GM19467 (cell line): ENCODE results near the gene FABP7.
"Not testable (repeated sequence)": the region's sequence is repeated elsewhere in the genome, so short reads cannot be mapped to it uniquely, and the experiment has no call there.

Experiments used
- ATAC-seq: cut with Tn5 transposase; IDR thresholded peaks from one replicate; pipeline ENCODE4 v1.9.1; 2021; ENCODE audit warnings: mild to moderate bottlenecking, moderate library complexity; ENCODE audit not compliant: unreplicated experiment

FABP7 gene

DNA sequence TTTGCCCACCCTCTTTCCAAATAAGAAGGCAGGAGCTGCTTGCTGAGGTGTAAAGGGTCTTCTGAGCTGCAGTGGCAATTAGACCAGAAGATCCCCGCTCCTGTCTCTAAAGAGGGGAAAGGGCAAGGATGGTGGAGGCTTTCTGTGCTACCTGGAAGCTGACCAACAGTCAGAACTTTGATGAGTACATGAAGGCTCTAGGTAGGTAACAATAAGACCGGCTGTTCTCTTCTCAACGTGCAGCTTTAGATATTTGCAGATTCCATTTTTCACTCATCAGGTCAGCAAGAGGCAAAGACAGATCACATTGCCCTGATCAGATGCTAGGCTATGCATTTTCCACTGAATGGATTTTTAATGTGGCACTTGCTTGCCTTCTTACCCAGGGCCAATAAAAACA is at the start of gene FABP7:
Gene FABP7 (plus strand): TSS at position 50 of the 400 bp plus-strand sequence. CDS start 79 bp downstream, at position 129.
- no peak for ATAC-seq

DNA sequence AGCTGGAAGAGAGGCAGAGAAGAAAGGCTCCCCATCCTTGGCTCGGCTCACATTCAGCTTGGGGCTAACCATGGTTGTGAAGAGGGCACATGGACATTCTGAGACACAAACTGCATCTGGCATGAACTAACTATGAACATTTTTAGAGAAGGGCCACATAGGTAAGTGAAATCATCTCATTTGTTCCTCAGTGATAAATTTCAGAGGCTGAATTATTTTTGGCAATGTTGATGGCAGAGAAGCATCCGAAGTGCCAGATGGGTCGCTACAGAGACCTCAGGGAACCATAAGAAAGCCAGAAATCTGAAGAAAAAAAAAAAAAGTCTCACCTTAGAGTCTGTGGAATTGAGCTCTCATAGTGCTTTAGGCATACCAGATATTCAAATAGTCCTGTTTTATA is 49.2 kb upstream of the FABP7 start:
- no peak for ATAC-seq

DNA sequence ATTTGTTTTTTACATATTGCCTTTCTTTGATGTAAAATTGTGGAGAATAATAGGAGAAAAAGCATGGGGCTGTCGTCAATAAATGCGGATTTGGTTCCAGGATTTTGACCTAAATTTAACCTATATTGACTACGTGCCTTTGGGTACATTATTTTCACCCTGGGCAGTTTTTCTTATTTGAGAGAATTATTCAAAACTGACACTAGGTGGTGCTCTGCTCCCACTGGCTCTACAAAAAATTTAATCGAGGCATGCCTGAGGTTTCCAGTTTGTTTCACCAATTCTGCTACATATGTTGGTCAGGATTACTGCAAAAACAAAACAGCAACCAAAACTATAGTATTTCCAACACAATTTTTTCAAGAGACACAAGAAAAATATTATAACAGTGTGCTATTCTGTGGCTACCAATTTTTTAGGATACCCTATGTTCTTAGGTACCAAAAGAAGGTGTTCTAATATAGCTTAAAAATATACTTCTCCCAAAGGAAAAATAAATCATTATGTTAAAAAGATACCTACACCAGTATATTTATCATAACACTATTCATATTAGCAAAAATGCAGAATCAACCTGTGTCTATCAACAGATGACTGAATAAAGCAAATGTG is 48.6 kb upstream of the FABP7 start:
- ATAC-seq, result peak; percentile 43

DNA sequence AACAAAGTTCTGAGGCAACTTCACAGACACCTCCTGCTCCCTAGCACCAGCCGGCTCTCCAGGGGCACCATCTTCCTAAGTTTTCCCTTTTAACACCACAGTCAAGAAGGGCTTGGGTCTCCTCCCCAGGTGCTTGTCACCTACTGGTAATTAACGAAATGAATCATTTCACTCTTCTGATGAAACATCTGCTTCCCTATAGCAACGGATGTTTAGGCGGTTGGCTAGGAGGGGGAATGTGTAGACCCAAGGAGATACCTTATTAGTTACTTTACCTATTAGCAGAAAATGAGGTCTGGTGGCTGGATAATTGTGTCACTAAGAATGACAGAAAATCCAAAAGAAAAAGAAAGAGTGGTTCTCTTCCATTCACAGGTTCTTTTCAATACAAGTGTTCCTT is 46.3 kb upstream of the FABP7 start:
- no peak for ATAC-seq

DNA sequence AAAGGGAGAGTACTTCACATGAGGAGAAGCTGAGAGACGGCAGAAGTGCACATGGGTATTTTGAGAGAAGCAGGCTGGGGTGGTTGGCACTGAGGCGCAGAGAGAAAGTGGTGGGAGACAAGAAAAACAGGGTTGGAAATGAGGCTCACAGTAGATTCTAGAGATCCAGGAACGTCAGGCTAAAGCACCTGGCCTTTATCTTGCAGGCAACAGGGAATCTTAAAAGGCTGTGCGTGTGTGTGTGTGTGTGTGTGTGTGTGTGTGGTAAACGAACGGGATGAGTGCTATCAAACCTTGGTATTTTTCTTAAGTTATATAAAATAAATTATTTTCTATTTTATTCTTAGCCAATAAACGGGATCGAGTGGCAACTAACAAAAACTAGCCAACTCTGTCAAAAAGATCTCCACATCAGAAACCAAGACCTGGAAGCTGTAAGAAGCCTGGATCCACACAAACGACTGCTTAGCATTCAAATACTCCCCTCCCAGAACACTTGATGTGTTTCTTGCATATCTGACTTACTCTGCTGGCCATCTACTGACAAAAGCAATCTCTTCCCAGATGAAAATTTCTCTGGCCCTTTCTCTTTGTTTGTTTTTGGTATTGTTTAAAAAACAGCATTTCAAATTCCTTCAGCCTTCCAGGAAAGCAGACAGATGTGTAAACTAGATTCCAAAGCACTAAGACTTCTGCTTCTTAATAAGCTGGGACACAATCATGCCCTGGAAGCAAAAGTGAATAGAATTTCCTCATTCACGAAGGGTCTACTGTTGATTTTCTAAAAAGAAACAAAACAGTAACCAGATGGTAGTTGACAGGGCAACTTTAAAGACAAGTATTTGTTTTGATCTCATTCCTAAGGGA is 44.8 kb upstream of the FABP7 start:
- no peak for ATAC-seq

DNA sequence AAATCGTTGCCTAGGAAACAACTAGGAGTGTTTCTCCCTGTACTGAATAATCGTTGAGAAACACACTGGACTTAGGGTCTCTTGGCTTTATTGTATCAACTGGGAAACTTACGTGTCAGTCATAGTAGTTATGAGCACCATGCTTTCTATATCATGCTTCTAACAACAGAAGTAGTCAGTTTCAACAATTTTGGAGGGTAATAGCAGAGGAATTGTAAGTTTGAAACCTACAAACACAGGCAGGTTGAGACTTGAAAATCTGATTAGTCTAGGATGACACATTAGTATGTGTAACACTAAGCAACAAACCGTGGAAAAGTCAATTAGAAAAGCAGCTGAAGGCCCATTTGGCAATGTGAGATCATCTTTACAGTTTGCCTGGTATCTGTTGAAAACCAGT is 43.9 kb upstream of the FABP7 start:
- ATAC-seq, result no peak

DNA sequence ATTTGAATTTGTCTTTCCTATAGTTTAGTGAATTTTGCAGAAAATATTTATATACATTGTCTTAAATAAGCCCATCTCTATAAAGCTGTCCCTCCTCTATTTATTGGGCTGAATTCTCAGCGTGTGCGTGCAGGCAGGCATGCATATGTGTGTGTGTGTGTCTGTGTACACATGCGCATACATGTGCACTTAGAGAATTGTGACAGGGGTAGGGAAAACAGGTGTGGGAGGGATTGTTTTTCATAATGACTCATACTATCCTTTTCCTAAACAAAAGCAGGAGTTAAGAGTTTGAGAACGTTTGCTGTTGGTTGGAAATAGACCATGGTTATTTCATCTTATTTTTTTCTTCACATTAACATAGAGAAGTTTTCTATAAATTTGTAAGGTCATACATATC is 43.4 kb upstream of the FABP7 start:
- ATAC-seq, result no peak

DNA sequence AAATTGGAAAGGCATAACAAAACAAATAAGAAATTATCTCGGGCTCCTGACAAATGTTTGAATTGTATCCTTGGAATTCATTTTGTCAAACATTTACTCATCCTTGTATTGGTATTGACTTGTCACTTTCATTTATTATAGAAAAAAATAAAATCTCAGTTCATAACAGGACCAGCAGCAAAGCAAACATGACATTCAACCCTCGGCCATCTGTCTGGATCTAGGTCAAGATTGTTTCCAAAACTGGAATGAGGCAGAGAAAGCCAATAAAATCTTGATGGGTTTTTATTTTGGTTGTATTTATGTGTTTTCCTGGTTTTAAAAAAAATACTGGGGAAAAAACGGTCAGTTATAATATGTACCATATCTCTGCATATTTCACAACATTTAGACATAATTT is 42.9 kb upstream of the FABP7 start:
- ATAC-seq, result no peak

DNA sequence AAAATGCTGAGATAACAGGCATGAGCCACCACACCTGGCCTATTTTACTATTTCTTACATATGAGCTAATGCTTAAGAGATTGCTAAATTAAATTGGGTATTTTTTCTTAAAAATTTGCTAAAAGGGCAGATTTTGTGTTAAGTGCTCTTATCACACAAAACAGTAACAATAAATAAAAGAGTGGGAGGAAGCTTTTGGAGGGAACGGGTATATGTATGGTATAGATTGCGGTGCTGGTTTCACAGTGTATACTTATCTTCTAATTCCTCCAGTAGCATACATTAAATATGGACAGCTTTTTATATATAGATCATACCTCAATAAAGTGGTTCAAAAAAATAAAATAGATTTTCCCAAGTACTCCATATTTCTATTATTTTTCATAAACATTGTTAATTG is 39.4 kb upstream of the FABP7 start:
- ATAC-seq, result no peak

DNA sequence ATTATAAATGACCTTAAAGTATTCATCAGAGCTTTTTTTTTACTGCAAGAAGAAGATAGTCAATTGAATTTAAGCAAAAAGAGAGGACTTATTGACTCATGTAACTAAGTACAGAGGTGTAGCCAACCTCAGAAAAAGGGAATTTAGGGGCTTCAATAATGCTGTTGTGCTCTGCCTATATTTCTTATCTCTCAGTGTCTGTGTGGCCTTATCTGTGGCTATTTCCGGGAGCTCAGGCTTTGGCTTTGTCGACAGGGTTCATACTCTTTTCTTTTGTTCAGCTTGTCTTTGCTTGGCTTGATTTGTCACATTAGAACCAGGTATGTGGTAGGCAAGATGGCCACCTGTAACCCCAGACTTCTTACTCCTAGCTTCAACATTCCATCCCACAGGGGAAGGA is 38.6 kb upstream of the FABP7 start:
- ATAC-seq, result no peak

DNA sequence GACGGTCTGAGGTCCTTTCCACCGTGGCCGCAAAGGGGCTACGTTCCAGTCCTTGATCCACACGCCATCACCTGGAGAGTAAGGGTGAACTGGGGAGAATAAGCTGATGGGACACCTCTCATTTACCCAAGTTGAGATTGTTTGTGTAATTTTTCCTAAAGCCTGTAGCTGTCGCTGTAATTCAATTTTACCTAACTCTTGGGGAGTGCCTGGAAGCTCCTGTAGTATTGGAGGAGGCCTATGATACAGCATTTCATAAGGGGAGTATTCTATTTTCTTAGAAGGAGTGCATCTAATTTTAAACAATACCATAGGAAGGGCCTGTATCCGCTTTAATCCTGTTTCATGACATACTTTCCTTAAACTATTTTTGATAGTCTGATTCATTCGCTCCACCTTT is 35.3 kb upstream of the FABP7 start:
- ATAC-seq, result not testable (repeated sequence)

DNA sequence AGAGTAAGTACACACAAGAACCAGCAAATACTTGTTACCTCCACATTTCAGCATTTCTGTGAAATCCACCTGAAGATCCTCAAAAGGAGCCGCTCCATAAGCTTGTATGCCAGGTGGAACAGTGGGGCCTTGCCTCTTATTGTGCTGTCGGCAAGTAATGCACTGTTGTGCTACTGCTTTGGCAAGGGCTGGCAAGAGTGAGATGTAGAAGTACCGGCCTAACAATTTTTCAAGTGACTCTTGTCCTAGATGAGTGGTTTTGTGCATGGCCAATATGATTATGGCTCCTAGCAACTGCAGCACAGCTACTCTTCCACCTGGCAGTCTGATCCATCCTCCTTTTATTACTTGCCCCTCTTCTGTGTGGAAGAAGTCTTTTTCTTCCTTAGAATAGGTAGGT is 34.7 kb upstream of the FABP7 start:
- not testable (repeated sequence) for ATAC-seq

DNA sequence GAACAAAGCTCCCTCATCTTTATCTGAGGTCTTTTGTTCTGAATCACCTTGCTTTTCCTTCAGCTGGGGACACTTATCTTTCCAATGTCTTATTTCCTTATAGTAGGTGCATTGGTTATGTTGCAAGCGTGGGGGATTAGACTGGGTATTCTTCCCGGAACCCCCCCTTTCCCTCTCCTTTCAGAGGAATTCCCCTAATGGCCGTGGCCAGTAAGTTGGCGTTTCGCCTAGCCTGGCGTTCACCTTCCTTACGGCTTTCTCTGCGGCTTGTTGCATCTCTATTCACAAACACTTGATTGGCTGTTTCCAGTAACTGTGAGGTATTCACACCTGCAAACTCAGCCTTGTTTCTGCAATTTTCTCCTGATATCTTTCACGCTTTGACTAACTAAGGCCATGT is 32.8 kb upstream of the FABP7 start:
- ATAC-seq, result no peak

DNA sequence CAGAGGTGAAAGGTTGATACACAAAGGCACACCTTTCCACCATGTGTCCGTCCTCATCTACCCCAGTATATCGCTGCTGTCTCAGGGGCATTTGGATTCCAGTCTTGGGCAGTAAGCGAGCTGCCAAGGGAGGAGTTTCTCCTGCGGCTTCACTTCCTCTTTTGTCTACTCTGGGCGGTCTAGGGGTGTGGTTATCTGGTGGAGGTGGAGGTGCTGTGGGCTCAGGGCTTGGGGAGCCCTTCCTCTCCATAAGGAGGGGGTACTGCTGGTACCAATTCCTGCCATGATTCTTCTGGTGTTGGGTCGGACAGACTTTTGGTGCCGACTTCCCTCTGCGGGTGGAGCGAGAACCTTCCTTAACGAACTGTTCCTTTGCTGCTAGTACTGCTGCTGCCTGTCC is 31.9 kb upstream of the FABP7 start:
- no peak for ATAC-seq

DNA sequence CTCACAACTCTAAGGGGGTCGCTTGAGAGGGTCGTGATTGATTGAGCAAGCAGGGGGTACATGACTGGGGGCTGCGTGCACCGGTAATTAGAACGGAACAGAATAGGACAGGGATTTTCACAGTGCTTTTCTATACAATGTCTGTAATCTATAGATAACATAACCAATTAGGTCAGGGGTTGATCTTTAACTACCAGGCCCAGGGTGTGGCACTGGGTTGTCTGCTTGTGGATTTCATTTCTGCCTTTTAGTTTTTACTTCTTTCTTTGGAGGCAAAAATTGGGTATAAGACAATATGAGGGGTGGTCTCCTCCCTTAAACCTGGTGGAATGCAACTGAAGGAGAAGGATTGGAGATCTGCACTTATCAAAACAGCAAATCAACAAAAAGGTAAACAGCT is 30.6 kb upstream of the FABP7 start:
- ATAC-seq, result not testable (repeated sequence)

DNA sequence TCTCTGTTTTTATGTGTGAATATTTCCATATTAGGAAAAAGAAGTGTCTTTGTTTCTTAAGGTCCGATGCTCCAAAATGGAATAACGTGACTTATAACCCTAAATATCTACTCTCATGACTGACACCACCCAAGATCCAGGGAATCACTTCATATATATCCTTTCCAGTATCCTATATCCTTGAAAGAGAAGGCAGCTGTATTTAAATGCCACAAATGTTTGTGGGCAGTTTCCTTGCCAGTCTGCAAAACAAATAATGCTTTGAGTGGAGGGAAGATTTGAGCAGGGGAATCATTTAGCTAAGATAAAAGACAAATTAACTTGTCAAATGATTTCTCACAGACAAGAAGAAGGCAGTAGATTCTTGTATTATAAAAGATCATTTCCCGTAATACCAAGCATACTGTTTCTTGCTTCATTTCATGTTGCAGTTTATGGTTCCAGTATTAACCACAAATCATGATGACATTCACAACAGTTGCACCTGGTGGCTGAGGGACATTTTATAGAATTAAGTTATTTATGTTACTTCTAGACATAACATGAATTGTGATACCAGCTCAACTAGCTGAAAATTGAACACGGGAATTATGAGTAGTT is 30.0 kb upstream of the FABP7 start:
- no peak for ATAC-seq

DNA sequence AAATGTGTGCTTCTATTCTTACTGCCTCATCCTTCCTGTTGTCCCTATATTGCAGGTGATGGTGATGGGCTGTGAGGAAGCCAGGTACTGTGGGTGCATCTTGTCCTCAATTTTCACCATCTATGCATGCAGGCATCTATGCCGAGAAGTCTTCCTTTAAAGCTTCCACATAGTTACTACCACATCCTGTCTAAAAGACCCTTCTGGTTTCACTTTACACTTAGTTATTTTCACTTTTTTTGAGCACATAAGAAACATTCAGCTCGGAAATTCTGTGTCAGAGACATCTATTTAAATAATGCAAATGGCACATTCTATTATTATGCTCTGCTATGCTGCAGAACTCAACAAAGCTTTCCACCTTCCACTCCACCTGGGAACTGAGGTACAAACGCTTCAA is 28.2 kb upstream of the FABP7 start:
- peak; percentile 90 for ATAC-seq

DNA sequence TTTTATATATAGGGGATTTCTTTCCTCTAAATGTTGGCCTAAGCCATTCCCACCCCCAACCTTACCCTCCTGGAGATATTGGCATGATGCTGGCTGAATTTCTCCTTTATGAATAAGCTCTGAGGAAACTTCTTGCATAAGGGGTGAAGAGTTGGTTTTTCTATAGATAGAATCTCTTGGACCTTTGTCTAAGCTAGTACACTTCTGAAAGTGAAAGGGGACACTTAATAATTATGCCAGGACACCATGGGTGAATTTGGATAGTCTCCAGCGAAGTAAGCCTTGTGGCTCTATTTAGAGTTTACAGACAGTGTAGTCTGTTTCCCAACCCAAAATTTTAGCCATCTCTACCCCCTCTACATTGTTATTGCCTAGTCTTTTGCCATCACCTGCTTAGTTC is 27.1 kb upstream of the FABP7 start:
- ATAC-seq, result no peak

DNA sequence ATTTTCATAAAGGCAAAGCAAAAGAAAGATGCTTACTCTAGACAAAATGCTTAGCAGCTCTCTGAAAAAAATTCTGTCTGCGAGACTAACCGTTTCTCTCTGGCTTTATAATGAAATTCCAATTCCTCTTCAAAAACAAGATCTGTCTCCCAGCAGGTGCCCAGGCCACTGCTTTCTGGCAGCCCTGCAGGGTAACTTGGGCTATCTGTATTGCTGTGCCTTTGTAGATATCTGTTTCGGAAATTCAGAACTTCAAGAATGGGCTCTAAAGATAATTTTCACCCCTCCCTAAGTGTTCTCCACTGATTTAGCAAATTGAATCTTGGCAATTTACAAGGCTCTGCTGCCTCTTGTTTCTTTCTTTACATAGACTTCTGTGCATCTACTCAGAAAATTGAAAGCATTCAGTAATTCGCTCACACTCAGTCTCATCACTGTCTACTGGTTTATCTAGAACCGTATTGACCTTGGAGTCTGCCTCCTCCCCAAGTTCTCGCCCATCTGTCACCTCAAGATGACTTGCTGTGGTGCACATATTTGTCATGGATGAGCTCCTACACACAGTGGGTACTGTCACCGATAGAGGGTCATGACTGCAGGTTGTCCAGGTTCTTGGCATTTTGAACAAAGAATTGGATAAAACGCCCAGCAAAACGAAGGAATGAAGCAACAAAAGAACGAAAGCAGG is 26.4 kb upstream of the FABP7 start:
- no peak for ATAC-seq

DNA sequence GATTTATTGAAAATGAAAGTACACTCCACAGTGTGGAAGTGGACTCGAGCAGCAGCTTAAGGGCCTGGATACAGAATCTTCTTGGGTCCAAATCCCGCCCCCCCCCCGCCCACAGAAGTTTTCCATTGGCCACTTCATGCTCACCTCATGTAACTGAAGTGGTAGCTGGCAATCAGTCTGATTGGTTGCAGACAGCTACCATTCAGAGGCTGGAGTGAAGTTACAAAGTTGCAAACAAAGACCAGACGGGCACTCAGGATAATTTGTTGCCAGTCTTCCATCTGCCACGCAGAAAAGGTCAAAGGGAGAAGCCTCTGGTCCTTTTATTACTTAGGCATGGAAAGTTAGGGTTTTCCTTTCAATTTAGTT is 25.8 kb upstream of the FABP7 start:
- no peak for ATAC-seq

DNA sequence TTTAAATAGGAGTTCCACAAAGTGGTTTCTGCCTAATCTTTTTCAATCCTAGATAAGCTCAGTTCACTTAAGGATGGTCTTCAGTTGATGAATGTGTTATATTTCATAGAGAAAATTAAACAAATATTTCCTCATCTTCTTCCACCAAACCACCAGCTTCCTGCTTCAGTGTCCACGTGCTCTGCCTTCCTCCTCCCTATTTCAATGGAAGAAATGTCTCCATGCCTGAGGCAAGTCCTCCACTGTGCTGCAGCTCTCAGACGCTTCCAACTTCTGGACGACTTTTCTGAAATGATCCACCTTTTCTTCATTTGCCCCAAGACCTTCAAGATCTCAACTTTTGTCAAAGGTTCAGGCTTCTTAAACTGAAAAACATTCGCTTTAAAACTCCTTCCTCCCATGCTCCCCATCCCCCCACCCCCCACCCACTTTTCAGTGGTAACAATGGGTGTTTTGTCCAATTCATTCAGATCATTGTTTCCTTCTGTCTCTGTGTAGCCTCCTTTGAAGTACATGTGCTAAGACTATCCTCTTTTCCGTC is 25.3 kb upstream of the FABP7 start:
- ATAC-seq, result no peak
